Upper lobe of left lung (tissue), 6 donors: Measurements from ENCODE around the gene ICAM1. TPM values are rescaled to one million over a fixed set of nuclear protein-coding genes. Genes with fewer than 3 reads are reported as not detected.
A peak's percentile ranks its signal among the peaks of the same experiment; 100 is the strongest.

Experiments
- ATAC-seq, 2 donors: fragments of 200-7000 bp; cut with Tn5 transposase; one replicate each; pipeline ENCODE4 v1.9.1; 2022; ENCODE audit warnings: mild to moderate bottlenecking in 2 of 2, moderate library complexity in 2 of 2; ENCODE audit not compliant: low FRiP score in 2 of 2
- DNase-seq, 2 donors: peaks; one replicate each; pipeline ENCODE4 v3.0.0-alpha.2; 2019 to 2020
- H3K27ac ChIP-seq, 4 donors: fragments of 200-600 bp; sonication (generic); one replicate each; pipeline ENCODE4 v1.5.1; 2016 to 2019
- H3K27me3 ChIP-seq, 4 donors: fragments of 200-600 bp; sonication (generic); one replicate each; pipeline ENCODE4 v1.5.1; 2017 to 2019
- H3K36me3 ChIP-seq, 4 donors: fragments of 200-600 bp; sonication (generic); one replicate each; pipeline ENCODE4 v1.5.1; 2016 to 2019
- H3K4me1 ChIP-seq, 4 donors: fragments of 200-600 bp; sonication (generic); one replicate each; pipeline ENCODE4 v1.5.1; 2018 to 2019
- H3K4me3 ChIP-seq, 4 donors: fragments of 200-600 bp; sonication (generic); one replicate each; pipeline ENCODE4 v1.5.1; 2017 to 2019; ENCODE audit warnings: mild to moderate bottlenecking in 2 of 4, moderate library complexity in 1 of 4
- H3K9me3 ChIP-seq, 4 donors: fragments of 200-600 bp; sonication (generic); one replicate each; pipeline ENCODE4 v1.5.1; 2018 to 2019
- CTCF ChIP-seq, 6 experiments: fragments of 450-650 bp in 4 of 6; fragments of 200-600 bp in 2 of 6; sonication (generic) in 2 of 6; IDR thresholded peaks; one replicate each; pipeline ENCODE4 v1.5.1; 2016 to 2019; ENCODE audit warnings: antibody characterized with exemption in 6 of 6
- EP300 ChIP-seq, 4 donors: sonication (generic); formaldehyde crosslinking; IDR thresholded peaks; one replicate each; pipeline ENCODE4 v1.5.1; 2017; ENCODE audit warnings: antibody characterized with exemption in 4 of 4, control low read depth in 2 of 4
- POLR2A ChIP-seq, 4 donors: fragments of 450-650 bp; IDR thresholded peaks; one replicate each; pipeline ENCODE4 v1.5.1; 2016 to 2017; ENCODE audit warnings: antibody characterized with exemption in 4 of 4, mild to moderate bottlenecking in 2 of 4
- POLR2AphosphoS5 ChIP-seq, 2 donors: sonication (generic); formaldehyde crosslinking; IDR thresholded peaks; one replicate each; pipeline ENCODE4 v1.5.1; 2017; ENCODE audit warnings: antibody characterized with exemption in 2 of 2
- WGBS, 2 donors: methylation state at CpG; one replicate each; pipeline ENCODE4 v1.1.5; 2017 to 2018; 5-methylcytosine and 5-hydroxymethylcytosine counted together
- total RNA-seq, 6 donors: library from RNA; depleted of rRNA in 4 of 6; stranded (reverse); fragments of >200 nt in 4 of 6; gene quantifications; one replicate each; pipeline versions ENCODE4 v1.1.0 to v1.2.1, GENCODE V29; 2016 to 2021
- donor health status: DM: no; HTN: no; CAD: no; lungs with moderate emphysema.
- donor health status: DM: no; HTN: yes; CAD: no; lungs with severe emphysema.

The ICAM1 gene
- total RNA-seq, 6 donors from 2014 or later, result 190 to 791 (median 356) TPM

DNA sequence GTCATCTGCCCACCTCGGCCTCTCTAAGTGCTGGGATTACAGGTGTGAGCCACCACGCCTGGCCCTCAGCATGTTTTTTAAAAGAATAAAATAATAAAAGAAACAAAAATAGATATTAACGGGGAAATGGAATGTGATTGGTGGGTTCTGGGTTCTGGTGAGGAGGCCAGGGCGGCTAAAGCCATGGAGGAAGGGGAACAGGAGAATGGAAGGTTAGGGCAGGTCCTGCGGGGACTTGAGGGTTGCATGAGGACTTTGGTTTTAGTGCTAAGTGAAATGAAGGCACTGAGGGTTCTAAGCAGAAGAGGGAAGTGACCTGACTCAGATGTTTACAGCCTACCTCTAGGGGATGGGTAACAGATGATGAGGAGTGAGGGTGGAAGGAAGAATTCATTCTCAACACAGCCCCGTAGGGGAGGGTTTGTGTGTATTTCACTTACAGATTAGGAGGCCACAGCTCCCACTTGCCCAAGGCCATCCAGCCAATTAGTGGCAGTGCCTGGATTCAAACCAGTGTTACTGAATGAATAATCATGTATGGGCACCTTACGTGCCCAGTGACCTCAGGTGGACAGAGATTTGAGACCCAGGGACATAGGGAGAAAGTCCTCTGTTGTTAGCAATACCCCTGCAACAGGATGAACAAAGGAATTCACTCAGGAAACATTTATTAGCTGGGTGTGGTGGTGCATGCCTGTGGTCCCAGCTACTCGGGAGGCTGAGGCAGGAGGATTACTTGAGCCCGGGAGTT, 25.6 kb upstream of the ICAM1 start:
- Histone ChIP-seq H3K27me3 (no peaks in the 10 kb centered on the region), H3K36me3 (no peaks in the 10 kb centered on the region), H3K27ac (no peak overlapping the region), H3K4me1 (peaks cover 0 to 5% (median 0%) of the 10 kb centered on the region in 4 donors), H3K4me3 (no peak overlapping the region), H3K9me3 (no peaks in the 10 kb centered on the region)
- DNase-seq, result no peak
- ATAC-seq, result no peak
- WGBS, 2 donors, result 71 to 84% methylated on average over 9 of the region's 9 CpGs
- no peak for TF ChIP-seq POLR2A (IDR thresholded peaks at IDR 0.05)
- no peak for TF ChIP-seq CTCF (IDR thresholded peaks at IDR 0.05)
- no peak for TF ChIP-seq EP300 (IDR thresholded peaks at IDR 0.05)
- TF ChIP-seq POLR2AphosphoS5 (IDR thresholded peaks at IDR 0.05), result no peak

DNA sequence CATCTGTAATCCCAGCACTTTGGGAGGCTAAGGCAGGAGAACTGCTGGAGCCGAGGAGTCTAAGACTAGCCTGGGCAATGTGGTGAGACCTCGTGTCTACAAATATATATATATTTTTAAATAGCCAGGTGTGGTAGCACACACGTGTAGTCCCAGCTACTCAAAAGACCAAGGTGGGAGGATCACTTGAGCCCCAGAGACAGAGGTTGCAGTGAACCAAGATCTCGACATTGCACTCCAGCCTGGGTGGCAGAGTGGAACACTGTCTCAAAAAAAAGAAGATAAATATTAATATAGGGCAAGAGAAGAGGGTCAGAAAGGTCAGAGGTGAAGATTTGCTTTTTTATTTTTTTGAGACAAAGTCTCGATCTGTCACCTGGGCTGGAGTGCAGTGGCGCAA, 24.4 kb upstream of the ICAM1 start:
- no peak overlapping the region for H3K27ac ChIP-seq
- H3K4me1 ChIP-seq, result peaks cover 5 to 14% (median 8%) of the 10 kb centered on the region in 4 donors
- TF ChIP-seq CTCF (IDR thresholded peaks at IDR 0.05) (no peak), POLR2AphosphoS5 (IDR thresholded peaks at IDR 0.05) (no peak), POLR2A (IDR thresholded peaks at IDR 0.05) (no peak), EP300 (IDR thresholded peaks at IDR 0.05) (no peak)
- whole genome bisulfite sequencing, 2 donors, result 79 to 83% methylated on average over 6 of the region's 6 CpGs
- ATAC-seq (no peak), DNase-seq (no peak)
- H3K36me3 ChIP-seq, result no peaks in the 10 kb centered on the region
- H3K27me3 ChIP-seq, result no peaks in the 10 kb centered on the region
- no peak overlapping the region for H3K4me3 ChIP-seq
- H3K9me3 ChIP-seq, result no peaks in the 10 kb centered on the region

- Histone ChIP-seq H3K27me3 (no peaks in the 10 kb centered on the region), H3K4me1 (peaks cover 13 to 28% (median 15%) of the 10 kb centered on the region in 4 donors), H3K4me3 (peak within 1 kb of the TSS; percentile 75 to 96 (median 90)), H3K27ac (peak within 1 kb of the TSS; percentile 77 to 91 (median 86)), H3K9me3 (no peaks in the 10 kb centered on the region), H3K36me3 (peaks cover 0 to 33% (median 26%) of the 10 kb centered on the region in 4 donors)
- TF ChIP-seq POLR2A (IDR thresholded peaks at IDR 0.05), result peak in 3 of 4 donors; percentile 45 to 76 (median 68)
- peak in 1 of 4 donors; percentile 24 for TF ChIP-seq EP300 (IDR thresholded peaks at IDR 0.05)
- TF ChIP-seq POLR2AphosphoS5 (IDR thresholded peaks at IDR 0.05), result peak in 1 of 2 donors; percentile 86
- peak in 4 of 6 experiments; percentile 30 to 52 (median 48) for TF ChIP-seq CTCF (IDR thresholded peaks at IDR 0.05)
- ATAC-seq (peak; percentile 96 to 97), DNase-seq (peak; percentile 96 to 99)
- WGBS, 2 donors, result 0 to 1% methylated on average over 9 to 17 of the region's 77 CpGs
These were observed 18.9 kb upstream of the ICAM1 start, which contains the start of gene MRPL4 for GRCh38 chr19:10251792-10252694. Gene MRPL4, plus strand, starts transcription at chr19:10252214. Its CDS starts 40 bp downstream, at chr19:10252254.

- TF ChIP-seq POLR2AphosphoS5 (IDR thresholded peaks at IDR 0.05), result no peak
- no peak for TF ChIP-seq CTCF (IDR thresholded peaks at IDR 0.05)
- no peak for TF ChIP-seq POLR2A (IDR thresholded peaks at IDR 0.05)
- no peak for TF ChIP-seq EP300 (IDR thresholded peaks at IDR 0.05)
- DNase-seq, result no peak
- Histone ChIP-seq H3K36me3 (peaks cover 3 to 39% (median 32%) of the 10 kb centered on the region in 4 donors), H3K4me1 (peaks cover 13 to 28% (median 15%) of the 10 kb centered on the region in 4 donors), H3K27ac (peak overlapping the region; percentile 77 to 91 (median 86)), H3K9me3 (no peaks in the 10 kb centered on the region), H3K4me3 (peak overlapping the region; percentile 75 to 96 (median 90)), H3K27me3 (no peaks in the 10 kb centered on the region)
- no peak for ATAC-seq
- 27 to 47% methylated on average over 4 to 8 of the region's 8 CpGs for WGBS, 2 donors
These were observed 18.2 kb upstream of the ICAM1 start for GRCh38 chr19:10252707-10253106.
